HepG2 (cell line): ENCODE measurements around the gene TRPC4AP. TPM values are rescaled to one million over a fixed set of nuclear protein-coding genes. Genes with fewer than 3 reads are reported as not detected.

ENCODE experiments used
- GABPA ChIP-seq, 2 experiments: IDR thresholded peaks; 2 replicates each; pipeline ENCODE4 v1.6.1; 2011 to 2016; ENCODE audit warnings: low read depth in 2 of 2, low read length in 1 of 2, missing biosample characterization in 1 of 2, missing genetic modification characterization in 1 of 2
- GPN1 ChIP-seq: sonication (generic); formaldehyde crosslinking; IDR thresholded peaks from 2 replicates; pipeline ENCODE4 v1.5.1; 2020; ENCODE audit warnings: missing genetic modification reagents, borderline replicate concordance
- HHEX ChIP-seq: IDR thresholded peaks from 2 replicates; pipeline ENCODE4 v1.6.1; 2016; ENCODE audit warnings: control low read depth
- IKZF4 ChIP-seq: sonication (generic); formaldehyde crosslinking; IDR thresholded peaks from 2 replicates; pipeline ENCODE4 v1.5.1; 2020; ENCODE audit warnings: borderline replicate concordance, mild to moderate bottlenecking, low read depth, missing genetic modification reagents; ENCODE audit errors: not compliant biosample characterization
- JUNB ChIP-seq: sonication (generic); formaldehyde crosslinking; IDR thresholded peaks from 2 replicates; pipeline ENCODE4 v1.8.0; 2022; ENCODE audit warnings: missing genetic modification reagents, mild to moderate bottlenecking, borderline replicate concordance
- MTA3 ChIP-seq: sonication (generic); formaldehyde crosslinking; IDR thresholded peaks from 2 replicates; pipeline ENCODE4 v1.4.0; 2020; ENCODE audit warnings: missing genetic modification reagents
- MTF1 ChIP-seq: sonication (generic); formaldehyde crosslinking; IDR thresholded peaks from 2 replicates; pipeline ENCODE4 v1.5.0; 2020; ENCODE audit warnings: missing genetic modification reagents
- NFATC3 ChIP-seq: sonication (generic); formaldehyde crosslinking; IDR thresholded peaks from 2 replicates; pipeline ENCODE4 v1.5.1; 2020; ENCODE audit warnings: mild to moderate bottlenecking, missing genetic modification reagents
- NFE2L1 ChIP-seq: sonication (generic); formaldehyde crosslinking; IDR thresholded peaks from 2 replicates; pipeline ENCODE4 v1.4.0; 2020; ENCODE audit warnings: missing genetic modification reagents, mild to moderate bottlenecking, borderline replicate concordance
- NR2F6 ChIP-seq, 2 experiments: IDR thresholded peaks; 2 replicates each; pipeline ENCODE4 v1.6.1; 2016; ENCODE audit warnings: antibody characterized with exemption in 1 of 2, mild to moderate bottlenecking in 1 of 2
- PLSCR1 ChIP-seq: sonication (generic); formaldehyde crosslinking; IDR thresholded peaks from 2 replicates; pipeline ENCODE4 v1.5.0; 2020; ENCODE audit warnings: missing genetic modification reagents, mild to moderate bottlenecking, borderline replicate concordance
- RBAK ChIP-seq: sonication (generic); formaldehyde crosslinking; IDR thresholded peaks from 2 replicates; pipeline ENCODE4 v1.5.1; 2020; ENCODE audit warnings: mild to moderate bottlenecking, missing genetic modification reagents
- SMAD3 ChIP-seq: sonication (generic); formaldehyde crosslinking; IDR thresholded peaks from 2 replicates; pipeline ENCODE4 v1.4.0; 2020; ENCODE audit warnings: missing genetic modification reagents
- SP5 ChIP-seq: IDR thresholded peaks from 2 replicates; pipeline ENCODE4 v1.6.1; 2016; ENCODE audit warnings: low read depth, borderline replicate concordance
- SPEN ChIP-seq: sonication (generic); formaldehyde crosslinking; IDR thresholded peaks from 2 replicates; pipeline ENCODE4 v1.5.1; 2020; ENCODE audit warnings: low read depth, mild to moderate bottlenecking, missing genetic modification reagents
- SUZ12 ChIP-seq: fragments of 150-350 bp; IDR thresholded peaks from 2 replicates; pipeline ENCODE4 v1.6.1; 2014; ENCODE audit warnings: low read depth, low read length
- ZFP41 ChIP-seq: sonication (generic); formaldehyde crosslinking; IDR thresholded peaks from 2 replicates; pipeline ENCODE4 v1.4.0; 2020; ENCODE audit warnings: mild to moderate bottlenecking, missing genetic modification reagents, borderline replicate concordance
- ZFYVE20 ChIP-seq: sonication (generic); formaldehyde crosslinking; IDR thresholded peaks from 2 replicates; pipeline ENCODE4 v1.8.0; 2023; ENCODE audit warnings: low read depth, mild to moderate bottlenecking, moderate library complexity, missing genetic modification reagents, borderline replicate concordance
- ZNF746 ChIP-seq: sonication (generic); formaldehyde crosslinking; IDR thresholded peaks from 2 replicates; pipeline ENCODE4 v1.8.0; 2022; ENCODE audit warnings: mild to moderate bottlenecking, missing genetic modification reagents
- ZNF788 ChIP-seq: sonication (generic); formaldehyde crosslinking; IDR thresholded peaks from 2 replicates; pipeline ENCODE4 v1.5.0; 2020; ENCODE audit warnings: mild to moderate bottlenecking, missing genetic modification reagents, borderline replicate concordance
- ZSCAN22 ChIP-seq: sonication (generic); formaldehyde crosslinking; IDR thresholded peaks from 2 replicates; pipeline ENCODE4 v1.4.0; 2020; ENCODE audit warnings: mild to moderate bottlenecking, missing genetic modification reagents
- polyA plus RNA-seq, 8 experiments: library from polyadenylated mRNA; depleted of rRNA in 3 of 8; stranded (reverse) in 7 of 8; unstranded in 1 of 8; fragments of >200 nt; fragmentation: Illumina TruSeq in 4 of 8; extraction: Trizol in 4 of 8; gene quantifications; 2 replicates each; pipeline versions ENCODE4 v1.2.1 to v1.2.3, GENCODE V29; 2011 to 2016; ENCODE audit warnings: low read depth in 4 of 8, missing spikeins in 1 of 8, mixed read lengths in 1 of 8; ENCODE audit not compliant: insufficient read depth in 1 of 8
- total RNA-seq, 5 experiments: library from RNA; depleted of rRNA; stranded (reverse); fragments of >200 nt; fragmentation: Illumina TruSeq; extraction: Trizol; gene quantifications; 2 replicates each; pipeline ENCODE4 v1.2.3, GENCODE V29; 2016; ENCODE audit warnings: low read depth in 1 of 5
- TF ChIP-seq, protein P1 (sequence below): sonication (generic); formaldehyde crosslinking; IDR thresholded peaks from 2 replicates; pipeline ENCODE4 v1.4.0; 2020; ENCODE audit warnings: mild to moderate bottlenecking, low read depth, missing genetic modification reagents
- TF ChIP-seq, protein P2 (sequence below): IDR thresholded peaks from 2 replicates; pipeline ENCODE4 v1.6.1; 2018; ENCODE audit warnings: missing genetic modification reagents
- TF ChIP-seq, protein P3 (sequence below): IDR thresholded peaks from 2 replicates; pipeline ENCODE4 v1.6.1; 2016; ENCODE audit warnings: low read depth, control low read depth

Gene TRPC4AP
- total and polyA plus RNA-seq, 2 of the 13 experiments (the other 11 are each of a cell fraction or from before 2014, with no cell fraction given), result 136 to 137 TPM

GRCh38 chr20:34955231-34956040 lies 137.2 kb downstream of the TRPC4AP start, which contains the start of the genes GSS and MYH7B (continued):
- TF ChIP-seq, protein P1, sequence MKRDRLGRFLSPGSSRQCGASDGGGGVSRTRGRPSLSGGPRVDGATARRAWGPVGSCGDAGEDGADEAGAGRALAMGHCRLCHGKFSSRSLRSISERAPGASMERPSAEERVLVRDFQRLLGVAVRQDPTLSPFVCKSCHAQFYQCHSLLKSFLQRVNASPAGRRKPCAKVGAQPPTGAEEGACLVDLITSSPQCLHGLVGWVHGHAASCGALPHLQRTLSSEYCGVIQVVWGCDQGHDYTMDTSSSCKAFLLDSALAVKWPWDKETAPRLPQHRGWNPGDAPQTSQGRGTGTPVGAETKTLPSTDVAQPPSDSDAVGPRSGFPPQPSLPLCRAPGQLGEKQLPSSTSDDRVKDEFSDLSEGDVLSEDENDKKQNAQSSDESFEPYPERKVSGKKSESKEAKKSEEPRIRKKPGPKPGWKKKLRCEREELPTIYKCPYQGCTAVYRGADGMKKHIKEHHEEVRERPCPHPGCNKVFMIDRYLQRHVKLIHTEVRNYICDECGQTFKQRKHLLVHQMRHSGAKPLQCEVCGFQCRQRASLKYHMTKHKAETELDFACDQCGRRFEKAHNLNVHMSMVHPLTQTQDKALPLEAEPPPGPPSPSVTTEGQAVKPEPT (CRISPR knock-in tag), result peak; percentile 97
- TF ChIP-seq SP5 (CRISPR knock-in tag), result peak; percentile 92
- no peak; the same call in 1 of the 2 replicates for TF ChIP-seq JUNB
- TF ChIP-seq MTA3 (CRISPR knock-in tag), result no peak; the same call in 1 of the 2 replicates
- TF ChIP-seq SMAD3 (CRISPR knock-in tag), result peak; percentile 56; the same call in 1 of the 2 replicates
- TF ChIP-seq, protein P2, sequence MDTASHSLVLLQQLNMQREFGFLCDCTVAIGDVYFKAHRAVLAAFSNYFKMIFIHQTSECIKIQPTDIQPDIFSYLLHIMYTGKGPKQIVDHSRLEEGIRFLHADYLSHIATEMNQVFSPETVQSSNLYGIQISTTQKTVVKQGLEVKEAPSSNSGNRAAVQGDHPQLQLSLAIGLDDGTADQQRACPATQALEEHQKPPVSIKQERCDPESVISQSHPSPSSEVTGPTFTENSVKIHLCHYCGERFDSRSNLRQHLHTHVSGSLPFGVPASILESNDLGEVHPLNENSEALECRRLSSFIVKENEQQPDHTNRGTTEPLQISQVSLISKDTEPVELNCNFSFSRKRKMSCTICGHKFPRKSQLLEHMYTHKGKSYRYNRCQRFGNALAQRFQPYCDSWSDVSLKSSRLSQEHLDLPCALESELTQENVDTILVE, result peak; percentile 92
- TF ChIP-seq GPN1 (CRISPR knock-in tag), result 0 out of 2 replicates have a peak, but pooled peaks have one; percentile 20
- TF ChIP-seq NFATC3, result peak; percentile 98
- peak; percentile 95 for TF ChIP-seq IKZF4
- TF ChIP-seq ZSCAN22 (CRISPR knock-in tag), result peak; percentile 87
- TF ChIP-seq ZFP41, result no peak
- peak; percentile 65 for TF ChIP-seq HHEX (CRISPR knock-in tag)
- peak; percentile 87 for TF ChIP-seq ZNF746 (CRISPR knock-in tag)
- 0 out of 2 replicates have a peak, but pooled peaks have one; percentile 4 for TF ChIP-seq NFE2L1 (CRISPR knock-in tag)
- 0 out of 2 replicates have a peak, but pooled peaks have one; percentile 52 for TF ChIP-seq MTF1
- peak; percentile 43; the same call in 1 of the 2 replicates for TF ChIP-seq NR2F6 (IDR thresholded peaks at IDR 0.05)
- TF ChIP-seq NR2F6 (CRISPR knock-in tag; IDR thresholded peaks at IDR 0.05), result peak; percentile 75
- peak; percentile 92 for TF ChIP-seq SPEN (CRISPR knock-in tag)
- peak; percentile 64; the same call in 1 of the 2 replicates for TF ChIP-seq RBAK
- TF ChIP-seq SUZ12, result no peak
- TF ChIP-seq PLSCR1 (CRISPR knock-in tag), result peak; percentile 95; the same call in 1 of the 2 replicates
- TF ChIP-seq ZNF788, result peak; percentile 100
- TF ChIP-seq, protein P3, sequence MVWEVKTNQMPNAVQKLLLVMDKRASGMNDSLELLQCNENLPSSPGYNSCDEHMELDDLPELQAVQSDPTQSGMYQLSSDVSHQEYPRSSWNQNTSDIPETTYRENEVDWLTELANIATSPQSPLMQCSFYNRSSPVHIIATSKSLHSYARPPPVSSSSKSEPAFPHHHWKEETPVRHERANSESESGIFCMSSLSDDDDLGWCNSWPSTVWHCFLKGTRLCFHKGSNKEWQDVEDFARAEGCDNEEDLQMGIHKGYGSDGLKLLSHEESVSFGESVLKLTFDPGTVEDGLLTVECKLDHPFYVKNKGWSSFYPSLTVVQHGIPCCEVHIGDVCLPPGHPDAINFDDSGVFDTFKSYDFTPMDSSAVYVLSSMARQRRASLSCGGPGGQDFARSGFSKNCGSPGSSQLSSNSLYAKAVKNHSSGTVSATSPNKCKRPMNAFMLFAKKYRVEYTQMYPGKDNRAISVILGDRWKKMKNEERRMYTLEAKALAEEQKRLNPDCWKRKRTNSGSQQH, result peak; percentile 98
- no peak for TF ChIP-seq ZFYVE20 (CRISPR knock-in tag)
- no peak for TF ChIP-seq GABPA (IDR thresholded peaks at IDR 0.05; ENCODE audit: low read depth, low read length)
- peak; percentile 70 for TF ChIP-seq GABPA (CRISPR knock-in tag; IDR thresholded peaks at IDR 0.05; ENCODE audit: low read depth)
